Stimulated activated CD4-positive, alpha-beta T cell treated with anti-CD3 and anti-CD28 coated beads, Interleukin-4, amount 100 ng/mL, for 24 hours (primary cell): ENCODE results near the gene MCMBP.

Experiments
- DNase-seq: peaks from one replicate; pipeline ENCODE4 v3.0.0-alpha.2; 2020

MCMBP gene

DNA sequence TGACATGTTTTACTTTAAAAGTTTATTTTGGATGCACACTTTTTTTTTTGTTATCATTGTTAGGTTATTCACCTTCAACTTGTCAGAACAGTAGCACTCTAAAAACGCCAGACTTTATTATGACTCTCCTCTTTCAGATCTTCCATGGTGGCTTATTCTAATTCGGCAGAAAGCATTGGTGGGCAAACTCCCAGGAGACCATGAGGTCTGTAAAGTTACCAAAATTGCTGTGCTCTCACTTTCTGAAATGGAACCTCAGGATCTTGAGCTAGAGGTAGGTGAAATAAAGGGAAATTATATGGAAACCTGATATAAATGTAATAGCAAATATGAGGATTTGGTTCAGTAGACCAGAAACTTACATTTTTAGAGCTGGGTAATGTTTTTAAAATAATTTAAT, 91.1 kb downstream of the MCMBP start:
- DNase-seq = no peak

DNA sequence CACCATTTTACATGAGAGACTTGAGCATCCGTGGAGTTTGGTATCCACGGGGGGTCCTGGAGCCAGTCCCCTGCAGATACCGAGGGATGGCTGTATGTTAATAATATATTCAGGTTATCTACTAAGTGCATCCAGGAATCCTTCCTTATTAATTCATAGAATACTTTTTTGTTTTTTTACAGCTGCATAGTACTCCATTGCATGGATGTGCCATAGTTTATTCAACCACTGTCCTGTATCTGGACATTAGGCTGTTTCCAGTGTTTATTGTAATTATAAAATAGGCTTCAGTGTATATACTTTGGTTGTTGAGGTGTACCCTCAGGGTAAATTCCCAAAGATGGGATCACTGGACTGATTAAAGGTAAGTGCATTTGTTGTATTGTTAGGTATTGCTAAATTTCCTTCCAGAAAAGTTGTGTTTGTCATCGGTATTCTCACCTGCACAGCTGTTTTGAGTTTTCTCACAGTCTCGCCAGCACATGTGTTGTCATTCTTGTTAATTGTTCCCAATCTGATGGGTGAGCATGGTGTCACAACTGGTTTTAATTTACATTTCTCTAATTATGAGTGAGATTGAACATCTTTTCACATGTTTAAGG, 91.7 kb downstream of the MCMBP start:
- DNase-seq = no peak
